Placental pericyte (primary cell): ENCODE results near the gene WIZ. TPM values are rescaled to one million over a fixed set of nuclear protein-coding genes. Genes with fewer than 3 reads are reported as not detected.

Source experiments
- small RNA-seq: library from RNA; depleted of rRNA; stranded (forward); fragments of <200 nt; gene quantifications from one replicate; pipeline ENCODE3, GENCODE V24; 2012; ENCODE audit warnings: low replicate concordance
- total RNA-seq: library from RNA; depleted of rRNA; stranded (reverse); fragments of >200 nt; gene quantifications from 2 replicates; pipeline ENCODE4 v1.2.3, GENCODE V29; 2012

WIZ gene, protein sequence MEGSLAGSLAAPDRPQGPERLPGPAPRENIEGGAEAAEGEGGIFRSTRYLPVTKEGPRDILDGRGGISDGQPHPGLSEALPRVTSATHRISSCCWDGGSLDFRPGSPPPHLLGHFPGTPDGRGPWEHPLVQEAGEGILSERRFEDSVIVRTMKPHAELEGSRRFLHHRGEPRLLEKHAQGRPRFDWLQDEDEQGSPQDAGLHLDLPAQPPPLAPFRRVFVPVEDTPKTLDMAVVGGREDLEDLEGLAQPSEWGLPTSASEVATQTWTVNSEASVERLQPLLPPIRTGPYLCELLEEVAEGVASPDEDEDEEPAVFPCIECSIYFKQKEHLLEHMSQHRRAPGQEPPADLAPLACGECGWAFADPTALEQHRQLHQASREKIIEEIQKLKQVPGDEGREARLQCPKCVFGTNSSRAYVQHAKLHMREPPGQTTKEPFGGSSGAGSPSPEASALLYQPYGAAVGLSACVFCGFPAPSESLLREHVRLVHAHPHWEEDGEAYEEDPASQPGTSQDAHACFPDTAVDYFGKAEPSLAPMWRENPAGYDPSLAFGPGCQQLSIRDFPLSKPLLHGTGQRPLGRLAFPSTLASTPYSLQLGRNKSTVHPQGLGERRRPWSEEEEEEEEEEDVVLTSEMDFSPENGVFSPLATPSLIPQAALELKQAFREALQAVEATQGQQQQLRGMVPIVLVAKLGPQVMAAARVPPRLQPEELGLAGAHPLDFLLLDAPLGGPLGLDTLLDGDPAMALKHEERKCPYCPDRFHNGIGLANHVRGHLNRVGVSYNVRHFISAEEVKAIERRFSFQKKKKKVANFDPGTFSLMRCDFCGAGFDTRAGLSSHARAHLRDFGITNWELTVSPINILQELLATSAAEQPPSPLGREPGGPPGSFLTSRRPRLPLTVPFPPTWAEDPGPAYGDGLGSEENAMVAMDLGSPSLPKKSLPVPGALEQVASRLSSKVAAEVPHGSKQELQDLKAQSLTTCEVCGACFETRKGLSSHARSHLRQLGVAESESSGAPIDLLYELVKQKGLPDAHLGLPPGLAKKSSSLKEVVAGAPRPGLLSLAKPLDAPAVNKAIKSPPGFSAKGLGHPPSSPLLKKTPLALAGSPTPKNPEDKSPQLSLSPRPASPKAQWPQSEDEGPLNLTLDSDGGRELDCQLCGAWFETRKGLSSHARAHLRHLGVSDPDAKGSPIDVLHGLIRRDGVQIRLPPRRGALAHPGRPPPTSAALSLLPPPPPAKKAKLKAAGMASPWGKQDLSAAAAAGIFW (N-terminal part only)
- total RNA-seq: 11.2 TPM in 2 replicates

DNA sequence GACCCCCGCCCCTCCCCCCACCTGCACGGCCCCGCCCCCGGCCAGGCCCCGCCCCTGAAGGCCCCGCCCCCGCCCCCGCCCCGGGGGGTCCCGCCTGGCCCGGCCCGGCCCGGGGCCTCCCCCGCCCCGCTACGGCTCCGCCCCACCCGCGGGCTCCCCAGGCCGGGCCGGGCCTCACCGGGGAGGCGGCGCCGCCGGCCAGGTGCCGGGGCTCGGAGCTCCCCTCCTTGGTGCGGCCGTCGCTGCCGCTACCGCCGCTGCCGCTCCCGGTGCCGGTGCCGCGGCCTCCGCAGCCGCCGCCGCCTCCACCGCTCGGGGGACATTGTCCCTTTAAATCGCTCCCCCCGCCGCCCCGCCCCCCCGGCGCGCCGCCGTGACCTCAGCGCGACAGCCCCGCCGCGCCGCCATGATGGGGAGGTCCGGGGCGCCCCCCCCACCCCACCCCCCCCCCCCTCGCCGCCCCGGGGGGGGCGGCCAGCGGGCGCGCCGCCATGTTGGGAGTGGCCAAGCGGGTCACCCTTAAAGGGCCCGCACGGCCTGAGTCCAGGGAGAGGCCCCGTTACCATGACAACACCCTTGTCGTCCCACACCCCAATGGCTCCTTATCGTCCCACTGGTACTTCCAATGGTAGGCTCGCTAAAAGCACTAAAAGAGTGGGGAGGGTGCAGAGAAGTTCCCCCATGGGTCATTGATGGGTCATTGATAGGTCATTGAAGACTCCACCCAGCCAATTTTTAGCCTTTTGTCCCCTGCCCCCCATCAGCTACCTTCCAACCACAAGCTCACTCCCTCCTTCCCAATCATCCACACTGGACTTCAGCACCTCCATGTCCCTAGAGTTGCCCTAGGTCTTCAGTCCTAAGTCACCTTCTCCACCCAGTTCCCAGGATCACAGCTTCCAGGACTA lies at the start of gene WIZ:
Gene WIZ, minus strand, starts transcription at position 337 of the 908 bp plus-strand sequence. CDS start 1,649 bp downstream, outside the sequence.

DNA sequence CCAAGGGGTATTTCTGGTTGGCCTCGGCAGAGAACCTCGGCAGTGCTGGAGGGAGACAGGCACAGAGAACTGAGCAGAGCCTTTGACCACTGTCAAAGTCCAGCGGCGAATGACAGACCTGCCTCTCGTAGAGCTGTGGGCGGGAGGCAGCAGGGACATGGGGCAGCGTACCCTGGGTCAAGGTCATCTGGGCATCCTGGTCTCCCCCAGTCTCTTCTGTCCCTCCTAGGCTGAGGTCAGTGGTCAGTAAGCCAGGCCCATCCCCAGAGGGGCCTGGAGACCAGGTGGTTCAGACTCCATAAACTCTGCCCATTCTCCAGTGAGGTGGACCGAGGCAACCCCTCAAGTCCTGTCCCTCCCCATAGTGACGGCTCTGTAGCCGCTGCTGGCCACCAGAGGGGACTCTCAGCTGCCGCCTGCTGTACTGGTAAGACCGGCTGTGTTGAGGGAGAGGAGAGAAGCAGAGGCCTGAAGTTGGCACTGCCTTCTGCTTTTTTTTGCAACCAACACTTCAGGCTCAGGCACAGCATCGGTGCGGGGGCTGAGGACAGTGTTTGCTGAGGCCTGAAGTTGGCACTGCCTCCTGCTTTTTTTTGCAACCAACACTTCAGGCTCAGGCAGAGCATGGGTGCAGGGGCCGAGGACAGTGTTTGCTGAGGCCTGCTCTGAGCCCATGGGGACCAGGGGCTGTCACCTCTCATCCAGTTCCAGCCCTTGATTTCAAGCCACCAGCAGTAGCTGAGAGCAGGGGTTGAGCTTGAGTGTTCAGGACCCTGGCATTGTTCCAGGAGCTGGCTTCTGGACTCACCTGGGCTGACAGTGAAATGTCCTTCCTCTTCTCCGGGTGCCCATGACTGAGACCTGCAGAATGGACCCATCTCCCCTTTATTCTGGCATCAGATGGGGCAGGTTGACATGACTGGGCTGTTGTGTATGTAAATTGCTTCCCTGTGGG lies 29.9 kb upstream of the WIZ start, which contains the start of gene PGLYRP2:
Gene PGLYRP2, minus strand, starts transcription at position 111 of the 955 bp plus-strand sequence. CDS start 130 bp downstream, outside the sequence.

DNA sequence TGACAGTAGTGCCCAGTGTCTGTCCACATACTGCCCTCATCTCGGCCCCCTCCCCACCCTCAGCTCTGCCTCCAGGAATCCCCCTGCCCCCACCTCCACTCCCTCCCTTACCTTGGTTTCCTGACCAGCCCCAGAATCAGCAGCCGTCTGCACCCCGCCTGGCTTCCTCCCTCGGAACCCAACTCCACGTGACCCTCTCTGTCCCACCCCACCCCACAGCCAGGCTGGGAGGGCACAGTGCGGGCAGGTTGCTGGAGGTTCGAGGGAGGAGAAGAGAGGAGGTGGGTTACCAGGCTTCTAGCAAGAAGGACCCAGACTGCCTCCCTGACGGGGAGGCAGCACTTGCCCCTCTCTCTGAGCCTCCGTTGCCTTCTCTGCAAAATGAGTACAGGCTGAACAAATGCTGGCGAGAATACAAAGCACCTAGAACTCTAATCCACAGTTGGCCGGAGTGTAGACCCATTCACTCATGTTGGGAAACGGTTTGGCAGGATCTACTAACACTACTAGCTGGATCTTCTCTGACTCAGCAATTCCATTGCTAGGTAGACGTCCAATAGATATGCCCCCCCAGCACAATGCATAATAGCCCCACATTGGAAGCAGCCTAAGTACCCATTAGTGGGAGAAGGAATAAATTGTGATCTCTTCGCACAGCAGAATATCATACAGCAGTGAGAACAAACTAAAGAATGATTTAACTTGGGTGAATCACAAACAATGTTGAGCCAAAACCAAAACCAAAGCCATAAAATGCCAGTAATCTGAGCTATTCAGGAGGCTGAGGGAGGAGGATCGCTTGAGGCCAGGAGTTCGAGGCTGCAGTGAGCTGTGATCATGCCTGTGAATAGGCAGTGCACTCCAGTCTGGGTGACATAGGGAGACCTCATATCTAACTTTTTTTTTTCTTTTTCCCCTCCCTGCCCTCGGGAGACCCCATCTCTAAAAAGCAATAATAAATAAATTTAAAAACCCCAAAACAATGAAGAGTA lies 14.9 kb upstream of the WIZ start, which contains the start of gene RASAL3:
Gene RASAL3, minus strand, starts transcription at position 151 of the 992 bp plus-strand sequence. CDS start 186 bp downstream, outside the sequence.

DNA sequence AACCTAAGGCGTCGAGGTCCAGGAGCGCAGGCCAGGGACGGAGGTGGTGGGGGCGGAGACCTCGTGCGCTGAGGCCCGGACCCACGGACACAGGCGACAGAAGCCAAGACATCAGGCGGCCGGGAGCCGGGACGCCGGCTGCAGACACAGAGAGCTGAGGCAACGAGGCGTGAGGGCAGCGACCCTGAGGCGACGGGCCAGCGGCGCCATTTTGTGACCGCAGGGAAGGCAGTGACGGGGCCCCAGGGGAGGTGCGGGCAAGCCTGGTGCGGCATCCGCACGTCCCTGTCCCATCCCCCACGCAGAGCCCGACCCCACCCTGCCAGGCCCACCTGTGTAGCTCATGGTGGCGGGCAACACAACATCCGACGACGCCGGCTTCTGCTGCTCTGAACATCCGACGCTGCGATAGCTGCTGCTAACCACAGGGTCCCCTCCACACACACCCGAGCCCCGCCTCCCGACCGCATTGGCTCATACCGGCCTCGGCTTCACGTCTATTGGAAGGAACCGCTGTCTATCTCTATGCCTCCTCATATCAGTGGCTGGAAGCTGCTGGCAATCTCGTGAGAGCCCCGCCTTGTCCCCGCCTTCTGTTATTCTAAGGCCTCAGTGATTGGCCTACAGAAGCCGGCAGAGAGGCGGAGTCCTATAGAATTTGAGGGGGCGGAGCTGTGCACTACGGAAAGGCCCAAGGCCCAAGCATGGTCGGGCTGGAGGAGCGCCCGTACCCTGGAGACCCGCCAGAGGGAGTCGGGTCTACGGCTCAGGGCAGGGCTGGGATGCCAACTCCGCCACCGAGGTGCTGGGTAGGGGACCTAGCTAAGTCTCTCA lies 31.0 kb downstream of the WIZ start, which contains the start of gene AKAP8L:
Gene AKAP8L, minus strand, starts transcription at position 410 of the 834 bp plus-strand sequence. Its CDS starts 65 bp downstream, at position 345.

DNA sequence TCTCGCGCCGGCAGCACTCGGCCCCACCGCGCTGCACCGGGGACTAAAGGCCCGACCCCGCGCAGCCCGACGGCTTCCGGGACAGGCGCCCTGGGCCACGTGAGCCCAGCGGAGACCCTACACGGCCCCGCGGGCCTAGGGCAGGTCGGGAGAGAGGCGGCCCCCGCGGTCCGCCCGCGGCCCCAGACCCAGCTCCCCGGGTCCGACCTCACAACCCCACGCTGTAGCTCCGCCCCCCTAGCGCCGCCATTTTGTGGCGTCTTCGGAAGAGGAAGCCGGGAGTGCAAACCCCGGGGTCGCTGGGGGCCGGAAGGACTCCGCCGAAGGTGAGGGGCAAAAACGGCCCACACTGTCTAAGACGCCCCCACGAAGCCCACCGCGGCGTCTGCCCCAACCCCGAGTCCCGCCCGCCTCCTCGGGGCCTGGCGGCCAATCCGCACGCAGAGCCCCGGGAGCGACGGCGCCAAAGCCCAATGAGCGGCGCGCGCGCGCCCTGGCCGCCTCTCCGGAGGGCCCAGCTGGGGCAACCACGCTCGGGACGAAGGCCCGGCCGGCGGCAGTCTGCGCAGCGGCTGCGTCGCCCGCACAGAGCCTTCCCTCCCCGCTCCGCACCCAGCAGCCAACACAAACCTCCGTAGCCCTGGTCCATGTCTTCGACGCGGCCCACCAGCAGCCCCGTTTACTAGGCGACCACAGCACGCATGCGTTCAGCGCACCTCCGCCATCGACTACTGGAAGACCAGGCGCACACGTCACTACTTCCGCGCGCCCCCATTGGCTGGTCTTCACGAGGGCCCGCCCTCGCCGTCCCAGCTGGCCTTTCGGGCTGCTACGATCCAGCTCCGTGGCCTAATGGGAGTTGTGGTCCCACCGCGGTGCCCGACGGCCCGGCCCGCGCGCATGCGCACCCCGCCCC lies 70.4 kb downstream of the WIZ start, which contains the start of gene AKAP8:
Gene AKAP8, minus strand, starts transcription at position 705 of the 916 bp plus-strand sequence. Its CDS starts 56 bp downstream, at position 649.

Small RNAs within 50 kb of the gene (small RNA-seq; reads per million reads assigned to genes)
- gene MIR1470: not detected

Other genes starting within 250 kb of the WIZ start
- 5.3 and 63.7 TPM in 2 replicates for gene NOTCH3, start 249.0 kb downstream of the WIZ start, total RNA-seq
- gene EPHX3, start 217.5 kb downstream of the WIZ start, total RNA-seq: 0.14 TPM in 1 of 2 replicates, not detected in the other
- 32.6 and 39.8 TPM in 2 replicates for gene BRD4, start 117.4 kb downstream of the WIZ start, total RNA-seq
- gene AKAP8, start 70.2 kb downstream of the WIZ start, total RNA-seq: 19.7 and 23.5 TPM in 2 replicates
- gene AKAP8L, start 31.0 kb downstream of the WIZ start, total RNA-seq: 64.3 and 75.6 TPM in 2 replicates
- not detected in 2 replicates for gene RASAL3, start 14.6 kb upstream of the WIZ start, total RNA-seq
- not detected in 2 replicates for gene PGLYRP2, start 29.5 kb upstream of the WIZ start, total RNA-seq
- not detected in 2 replicates for gene CYP4F22, start 58.6 kb upstream of the WIZ start, total RNA-seq
- gene CYP4F8, start 165.3 kb upstream of the WIZ start, total RNA-seq: not detected in 2 replicates
- gene CYP4F3, start 190.9 kb upstream of the WIZ start, total RNA-seq: not detected in 2 replicates
- gene CYP4F12, start 223.1 kb upstream of the WIZ start, total RNA-seq: not detected in 2 replicates